ENCODE measurements around the gene ALG12.

GRCh38 chr22:49916831-49917230 is 1.4 kb downstream of the ALG12 start:
- TF ChIP-seq RFX5 (IDR thresholded peaks at IDR 0.05; ENCODE audit: low read depth, low read length) (no peak), CTCF (conservative IDR thresholded peaks at IDR 0.05; ENCODE audit: low read depth, low read length) (no peak), MXI1 (IDR thresholded peaks at IDR 0.05; ENCODE audit: borderline replicate concordance, low read depth, low read length) (no peak), POLR2A (IDR thresholded peaks at IDR 0.05; ENCODE audit: low read depth, low read length) (no peak), NFE2L2 (IDR thresholded peaks at IDR 0.05; ENCODE audit: low read depth, low read length) (no peak), BHLHE40 (IDR thresholded peaks at IDR 0.05; ENCODE audit: low read depth, low read length) (no peak), RAD21 (IDR thresholded peaks at IDR 0.05; ENCODE audit: low read length) (no peak), MAFK (IDR thresholded peaks at IDR 0.05; ENCODE audit: low read depth, low read length) (no peak), CHD1 (IDR thresholded peaks at IDR 0.05; ENCODE audit: low read depth, low read length) (no peak), MAZ (IDR thresholded peaks at IDR 0.05; ENCODE audit: borderline replicate concordance, low read depth, low read length) (no peak), SMC3 (IDR thresholded peaks at IDR 0.05; ENCODE audit: low read depth, low read length) (no peak)
- TF ChIP-seq, protein P1, sequence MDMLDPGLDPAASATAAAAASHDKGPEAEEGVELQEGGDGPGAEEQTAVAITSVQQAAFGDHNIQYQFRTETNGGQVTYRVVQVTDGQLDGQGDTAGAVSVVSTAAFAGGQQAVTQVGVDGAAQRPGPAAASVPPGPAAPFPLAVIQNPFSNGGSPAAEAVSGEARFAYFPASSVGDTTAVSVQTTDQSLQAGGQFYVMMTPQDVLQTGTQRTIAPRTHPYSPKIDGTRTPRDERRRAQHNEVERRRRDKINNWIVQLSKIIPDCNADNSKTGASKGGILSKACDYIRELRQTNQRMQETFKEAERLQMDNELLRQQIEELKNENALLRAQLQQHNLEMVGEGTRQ (IDR thresholded peaks at IDR 0.05; ENCODE audit: low read depth, low read length), result no peak
- TF ChIP-seq, protein P2, sequence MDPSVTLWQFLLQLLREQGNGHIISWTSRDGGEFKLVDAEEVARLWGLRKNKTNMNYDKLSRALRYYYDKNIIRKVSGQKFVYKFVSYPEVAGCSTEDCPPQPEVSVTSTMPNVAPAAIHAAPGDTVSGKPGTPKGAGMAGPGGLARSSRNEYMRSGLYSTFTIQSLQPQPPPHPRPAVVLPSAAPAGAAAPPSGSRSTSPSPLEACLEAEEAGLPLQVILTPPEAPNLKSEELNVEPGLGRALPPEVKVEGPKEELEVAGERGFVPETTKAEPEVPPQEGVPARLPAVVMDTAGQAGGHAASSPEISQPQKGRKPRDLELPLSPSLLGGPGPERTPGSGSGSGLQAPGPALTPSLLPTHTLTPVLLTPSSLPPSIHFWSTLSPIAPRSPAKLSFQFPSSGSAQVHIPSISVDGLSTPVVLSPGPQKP (IDR thresholded peaks at IDR 0.05; ENCODE audit: borderline replicate concordance, low read depth, low read length), result no peak

All from IMR-90 (cell line).